ENCODE data around the gene PSMB9.
"Not testable (repeated sequence)": the region's sequence is repeated elsewhere in the genome, so short reads cannot be mapped to it uniquely, and the experiment has no call there.

The PSMB9 gene

GRCh38 chr6:32853541-32854375, at the start of gene PSMB9, which contains the start of gene TAP1:
Gene PSMB9 (plus strand): TSS chr6:32854192. CDS start chr6:32854230, 38 bp downstream.
Gene TAP1 (minus strand): TSS chr6:32853704. CDS start chr6:32853636, 68 bp downstream.
- DNase-seq, result peak; percentile 20

- not testable (repeated sequence) for DNase-seq
These were observed 48.6 kb upstream of the PSMB9 start for GRCh38 chr6:32805404-32805803.

GRCh38 chr6:32807020-32807580, 46.9 kb upstream of the PSMB9 start:
- DNase-seq, result no peak

GRCh38 chr6:32809171-32809570, 44.8 kb upstream of the PSMB9 start:
- no peak for DNase-seq

- no peak for DNase-seq
These were observed 39.8 kb upstream of the PSMB9 start for GRCh38 chr6:32814145-32814544.

GRCh38 chr6:32815115-32815514, 38.9 kb upstream of the PSMB9 start:
- no peak for DNase-seq

- no peak for DNase-seq
These were observed 38.0 kb upstream of the PSMB9 start for GRCh38 chr6:32815996-32816395.

GRCh38 chr6:32816746-32817204, 37.2 kb upstream of the PSMB9 start, which contains the start of gene HLA-DOB:
Gene HLA-DOB (minus strand): TSS chr6:32817002. CDS start chr6:32816951, 51 bp downstream.
- no peak for DNase-seq

GRCh38 chr6:32818867-32819266, 35.1 kb upstream of the PSMB9 start:
- DNase-seq, result no peak

GRCh38 chr6:32819729-32820128, 34.3 kb upstream of the PSMB9 start:
- no peak for DNase-seq

GRCh38 chr6:32825966-32826365, 28.0 kb upstream of the PSMB9 start:
- DNase-seq, result no peak

GRCh38 chr6:32827025-32827424, 27.0 kb upstream of the PSMB9 start:
- DNase-seq, result no peak

- DNase-seq, result no peak
These were observed 24.5 kb upstream of the PSMB9 start for GRCh38 chr6:32829495-32829894.

GRCh38 chr6:32830017-32830416, 24.0 kb upstream of the PSMB9 start:
- no peak for DNase-seq

- no peak for DNase-seq
These were observed 23.1 kb upstream of the PSMB9 start for GRCh38 chr6:32830936-32831335.

GRCh38 chr6:32832535-32832934, 21.5 kb upstream of the PSMB9 start:
- no peak for DNase-seq

GRCh38 chr6:32833664-32834063, 20.3 kb upstream of the PSMB9 start:
- DNase-seq, result no peak

- DNase-seq, result no peak
These were observed 18.7 kb upstream of the PSMB9 start for GRCh38 chr6:32835167-32835893.

GRCh38 chr6:32836873-32837272, 17.1 kb upstream of the PSMB9 start:
- no peak for DNase-seq

GRCh38 chr6:32837651-32838113, 16.3 kb upstream of the PSMB9 start:
- DNase-seq, result no peak

- peak; percentile 69 for DNase-seq
These were observed 15.7 kb upstream of the PSMB9 start, which contains the start of gene TAP2 for GRCh38 chr6:32838114-32838958. Gene TAP2 (minus strand): TSS chr6:32838739. CDS start chr6:32838233, 506 bp downstream.

- no peak for DNase-seq
These were observed 14.6 kb upstream of the PSMB9 start for GRCh38 chr6:32839356-32839755.

Measured in NCI-H1092 (cell line).